SK-N-SH treated with all-trans-retinoic acid at 6 μM for 48 hours (cell line): Measurements from ENCODE around the gene SPACA6.
A peak's percentile ranks its signal among the peaks of the same experiment; 100 is the strongest.

Experiments used
- ATAC-seq: fragments of 200-7000 bp; cut with Tn5 transposase; 3 replicates; pipeline ENCODE4 v1.9.1; 2020; ENCODE audit warnings: mild to moderate bottlenecking, moderate library complexity
- ARNTL ChIP-seq: fragments of 450-650 bp; formaldehyde crosslinking; IDR thresholded peaks from 2 replicates; pipeline ENCODE4 v1.5.0; 2020; ENCODE audit warnings: low read depth, mild to moderate bottlenecking, moderate library complexity, borderline replicate concordance
- BACH2 ChIP-seq: fragments of 250-450 bp; sonication (Bioruptor Pico); IDR thresholded peaks from 2 replicates; pipeline ENCODE4 v1.9.0; 2021; ENCODE audit warnings: mild to moderate bottlenecking, borderline replicate concordance
- CSDC2 ChIP-seq: fragments of 250-450 bp; sonication (Bioruptor Pico); IDR thresholded peaks from 2 replicates; pipeline ENCODE4 v1.5.0; 2020; ENCODE audit warnings: mild to moderate bottlenecking, moderate library complexity
- CSRNP3 ChIP-seq: fragments of 250-450 bp; sonication (Bioruptor Pico); IDR thresholded peaks from 2 replicates; pipeline ENCODE4 v1.5.1; 2021; ENCODE audit warnings: mild to moderate bottlenecking, moderate library complexity
- ESRRG ChIP-seq: fragments of 250-450 bp; sonication (Bioruptor Pico); IDR thresholded peaks from 2 replicates; pipeline ENCODE4 v1.6.1; 2021; ENCODE audit warnings: mild to moderate bottlenecking
- GLIS3 ChIP-seq: fragments of 250-450 bp; sonication (Bioruptor Pico); IDR thresholded peaks from 2 replicates; pipeline ENCODE4 v1.5.0; 2020; ENCODE audit warnings: mild to moderate bottlenecking, moderate library complexity
- ISL1 ChIP-seq: fragments of 250-450 bp; sonication (Bioruptor Pico); IDR thresholded peaks from 2 replicates; pipeline ENCODE4 v2.1.2; 2022; ENCODE audit warnings: mild to moderate bottlenecking, moderate library complexity
- OSR1 ChIP-seq: fragments of 250-450 bp; sonication (Bioruptor Pico); IDR thresholded peaks from 2 replicates; pipeline ENCODE4 v1.8.0; 2022; ENCODE audit warnings: moderate library complexity, mild to moderate bottlenecking, inconsistent platforms
- POU6F1 ChIP-seq: fragments of 250-450 bp; sonication (Bioruptor Pico); IDR thresholded peaks from 2 replicates; pipeline ENCODE4 v1.8.0; 2021; ENCODE audit warnings: low read depth, mild to moderate bottlenecking, moderate library complexity, borderline replicate concordance
- PPARA ChIP-seq: fragments of 250-450 bp; sonication (Bioruptor Pico); IDR thresholded peaks from 2 replicates; pipeline ENCODE4 v1.5.0; 2020; ENCODE audit warnings: mild to moderate bottlenecking, borderline replicate concordance
- RARB ChIP-seq: fragments of 250-450 bp; sonication (Bioruptor Pico); IDR thresholded peaks from 2 replicates; pipeline ENCODE4 v1.8.0; 2021; ENCODE audit warnings: mild to moderate bottlenecking, moderate library complexity
- SNAI2 ChIP-seq: fragments of 250-450 bp; sonication (Bioruptor Pico); IDR thresholded peaks from 2 replicates; pipeline ENCODE4 v1.5.0; 2020; ENCODE audit warnings: mild to moderate bottlenecking, moderate library complexity
- TCF4 ChIP-seq: fragments of 250-450 bp; sonication (Bioruptor Pico); IDR thresholded peaks from 2 replicates; pipeline ENCODE4 v1.8.0; 2021; ENCODE audit warnings: mild to moderate bottlenecking, moderate library complexity, borderline replicate concordance
- TOX ChIP-seq: fragments of 250-450 bp; sonication (Bioruptor Pico); IDR thresholded peaks from 2 replicates; pipeline ENCODE4 v1.8.0; 2021; ENCODE audit warnings: mild to moderate bottlenecking, moderate library complexity, borderline replicate concordance
- TSHZ2 ChIP-seq: fragments of 250-450 bp; sonication (Bioruptor Pico); IDR thresholded peaks from 2 replicates; pipeline ENCODE4 v1.5.0; 2020; ENCODE audit warnings: mild to moderate bottlenecking, moderate library complexity
- ZFP3 ChIP-seq: fragments of 250-450 bp; sonication (Bioruptor Pico); IDR thresholded peaks from 2 replicates; pipeline ENCODE4 v1.5.0; 2020; ENCODE audit warnings: mild to moderate bottlenecking, moderate library complexity
- ZFP30 ChIP-seq: fragments of 450-650 bp; formaldehyde crosslinking; IDR thresholded peaks from 2 replicates; pipeline ENCODE4 v1.5.0; 2022; ENCODE audit warnings: mild to moderate bottlenecking, moderate library complexity
- ZNF70 ChIP-seq: fragments of 450-650 bp; formaldehyde crosslinking; IDR thresholded peaks from 2 replicates; pipeline ENCODE4 v1.5.0; 2020; ENCODE audit warnings: mild to moderate bottlenecking, moderate library complexity
- ZNF8 ChIP-seq: fragments of 450-650 bp; formaldehyde crosslinking; IDR thresholded peaks from 2 replicates; pipeline ENCODE4 v1.5.0; 2020; ENCODE audit warnings: mild to moderate bottlenecking, moderate library complexity

SPACA6 gene

GRCh38 chr19:51703575-51704515 is 10.7 kb downstream of the SPACA6 start:
- ATAC-seq = peak; percentile 90
- TF ChIP-seq ZFP3 (CRISPR knock-in tag) (peak; percentile 74; the same call in 1 of the 2 replicates), TSHZ2 (CRISPR knock-in tag) (peak; percentile 48; the same call in 1 of the 2 replicates), SNAI2 (no peak), POU6F1 (CRISPR knock-in tag) (no peak), OSR1 (CRISPR knock-in tag) (no peak), RARB (CRISPR knock-in tag) (0 out of 2 replicates have a peak, but pooled peaks have one; percentile 33), TCF4 (no peak)

- TF ChIP-seq GLIS3 (CRISPR knock-in tag) (no peak), POU6F1 (CRISPR knock-in tag) (no peak), ZNF70 (CRISPR knock-in tag) (no peak), BACH2 (CRISPR knock-in tag) (no peak), CSDC2 (no peak), ISL1 (CRISPR knock-in tag) (no peak), ESRRG (CRISPR knock-in tag) (no peak), PPARA (CRISPR knock-in tag) (no peak), ZFP3 (CRISPR knock-in tag) (no peak), RARB (CRISPR knock-in tag) (no peak), TOX (CRISPR knock-in tag) (no peak), CSRNP3 (no peak), ARNTL (CRISPR knock-in tag) (no peak), ZNF8 (CRISPR knock-in tag) (no peak), TSHZ2 (CRISPR knock-in tag) (no peak), ZFP30 (no peak)
- ATAC-seq = no peak
These were observed 11.5 kb downstream of the SPACA6 start for GRCh38 chr19:51704626-51705025.
